Liver (tissue), 9 donors: ENCODE measurements around the gene SECTM1. TPM values are rescaled to one million over a fixed set of nuclear protein-coding genes. Genes with fewer than 3 reads are reported as not detected.

Experiments
- DNase-seq: peaks from one replicate; pipeline ENCODE4 v3.0.0-alpha.2; 2017; ENCODE audit warnings: low spot score
- H3K27ac ChIP-seq, 2 donors: one replicate each; pipeline ENCODE4 v1.7.0; 2013; ENCODE audit warnings: inconsistent platforms in 2 of 2, low read length in 2 of 2, control low read depth in 1 of 2, low read depth in 1 of 2, mild to moderate bottlenecking in 1 of 2
- H3K27me3 ChIP-seq, 4 donors: one replicate each; pipeline versions ENCODE4 v1.6.1 to v1.7.0; 2013; ENCODE audit warnings: low read length in 3 of 4, inconsistent platforms in 1 of 4, mild to moderate bottlenecking in 1 of 4, moderate library complexity in 1 of 4; ENCODE audit not compliant: control insufficient read depth in 4 of 4, insufficient read depth in 4 of 4
- H3K36me3 ChIP-seq, 4 donors: one replicate each; pipeline versions ENCODE4 v1.6.1 to v1.7.0; 2013; ENCODE audit warnings: low read length in 3 of 4, mild to moderate bottlenecking in 3 of 4, low read depth in 1 of 4, moderate library complexity in 1 of 4; ENCODE audit not compliant: control insufficient read depth in 4 of 4, insufficient read depth in 3 of 4
- H3K4me1 ChIP-seq, 4 donors: one replicate each; pipeline versions ENCODE4 v1.6.1 to v1.7.0; 2013; ENCODE audit warnings: low read length in 3 of 4, mild to moderate bottlenecking in 3 of 4, moderate library complexity in 1 of 4; ENCODE audit not compliant: control insufficient read depth in 4 of 4, insufficient read depth in 4 of 4
- H3K4me3 ChIP-seq, 3 donors: one replicate each; pipeline versions ENCODE4 v1.6.1 to v1.7.0; 2013; ENCODE audit warnings: low read length in 3 of 3, control low read depth in 1 of 3, low read depth in 1 of 3, mild to moderate bottlenecking in 1 of 3
- H3K9ac ChIP-seq, 2 donors: one replicate each; pipeline ENCODE4 v1.7.0; 2013; ENCODE audit warnings: low read length in 2 of 2, mild to moderate bottlenecking in 2 of 2, moderate library complexity in 2 of 2, control low read depth in 1 of 2, low read depth in 1 of 2
- H3K9me3 ChIP-seq, 4 donors: one replicate each; pipeline versions ENCODE4 v1.6.1 to v1.7.0; 2013; ENCODE audit warnings: low read length in 3 of 4; ENCODE audit not compliant: control insufficient read depth in 4 of 4
- ATF3 ChIP-seq: IDR thresholded peaks from 2 replicates; pipeline ENCODE4 v1.6.1; 2016; ENCODE audit warnings: antibody characterized with exemption
- EGR1 ChIP-seq, 2 donors: IDR thresholded peaks; 2 replicates each; pipeline ENCODE4 v1.6.1; 2016 to 2018; ENCODE audit warnings: antibody characterized with exemption in 2 of 2, low read depth in 2 of 2
- HNF4G ChIP-seq: IDR thresholded peaks from 2 replicates; pipeline ENCODE4 v1.6.1; 2016; ENCODE audit warnings: antibody characterized with exemption
- JUND ChIP-seq, 2 donors: IDR thresholded peaks; 2 replicates each; pipeline ENCODE4 v1.6.1; 2016; ENCODE audit warnings: antibody characterized with exemption in 2 of 2
- NR2F2 ChIP-seq: IDR thresholded peaks from 2 replicates; pipeline ENCODE4 v1.6.1; 2016; ENCODE audit warnings: antibody characterized with exemption
- RAD21 ChIP-seq, 2 donors: IDR thresholded peaks; 2 replicates each; pipeline ENCODE4 v1.6.1; 2016; ENCODE audit warnings: antibody characterized with exemption in 2 of 2, mild to moderate bottlenecking in 2 of 2
- SP1 ChIP-seq: IDR thresholded peaks from 2 replicates; pipeline ENCODE4 v1.6.1; 2018; ENCODE audit warnings: antibody characterized with exemption, mild to moderate bottlenecking
- TAF1 ChIP-seq: conservative IDR thresholded peaks from 2 replicates; pipeline ENCODE4 v1.6.1; 2016; ENCODE audit warnings: antibody characterized with exemption, mild to moderate bottlenecking
- YY1 ChIP-seq: IDR thresholded peaks from 2 replicates; pipeline ENCODE4 v1.6.1; 2016; ENCODE audit warnings: antibody characterized with exemption, mild to moderate bottlenecking
- WGBS: extraction: QIAGEN DNeasy Blood & Tissue Kit; methylation state at CpG from one replicate; pipeline ENCODE4 v1.1.7; 2013; 5-methylcytosine and 5-hydroxymethylcytosine counted together
- polyA plus RNA-seq, 2 donors: library from polyadenylated mRNA; stranded (reverse) in 1 of 2; unstranded in 1 of 2; fragments of 200-250 nt in 1 of 2; fragments of >200 nt in 1 of 2; fragmentation: Nextera tagmentation in 1 of 2; extraction: Ambion mirVana in 1 of 2; gene quantifications; one replicate each; pipeline versions ENCODE4 v1.2.1 to v1.2.3, GENCODE V29; 2013 to 2015
- total RNA-seq, 2 donors: library from RNA; depleted of rRNA; stranded (reverse); fragments of >200 nt; gene quantifications; one replicate each; pipeline ENCODE4 v1.2.3, GENCODE V29; 2014
- TF ChIP-seq, protein P1 (sequence below): IDR thresholded peaks from 2 replicates; pipeline ENCODE4 v1.6.1; 2016; ENCODE audit warnings: antibody characterized with exemption
- TF ChIP-seq, protein P2 (sequence below): IDR thresholded peaks from 2 replicates; pipeline ENCODE4 v1.6.1; 2016; ENCODE audit warnings: antibody characterized with exemption
- TF ChIP-seq, protein P3 (sequence below): IDR thresholded peaks from 2 replicates; pipeline ENCODE4 v1.6.1; 2016; ENCODE audit warnings: antibody characterized with exemption, mild to moderate bottlenecking
- TF ChIP-seq, protein P4 (sequence below): fragments of 150-350 bp; IDR thresholded peaks from 2 replicates; pipeline ENCODE4 v1.5.1; 2017; ENCODE audit warnings: improper control_type of control experiment, low read depth, low read length; ENCODE audit not compliant: missing input control
- donor health status: healthy.
- donor health status: healthy.
- donor health status: healthy.
- donor health status: healthy.
- donor health status: healthy.

Gene SECTM1
- total and polyA plus RNA-seq, 4 donors: 1.3 to 14.2 (median 4.6) TPM

DNA sequence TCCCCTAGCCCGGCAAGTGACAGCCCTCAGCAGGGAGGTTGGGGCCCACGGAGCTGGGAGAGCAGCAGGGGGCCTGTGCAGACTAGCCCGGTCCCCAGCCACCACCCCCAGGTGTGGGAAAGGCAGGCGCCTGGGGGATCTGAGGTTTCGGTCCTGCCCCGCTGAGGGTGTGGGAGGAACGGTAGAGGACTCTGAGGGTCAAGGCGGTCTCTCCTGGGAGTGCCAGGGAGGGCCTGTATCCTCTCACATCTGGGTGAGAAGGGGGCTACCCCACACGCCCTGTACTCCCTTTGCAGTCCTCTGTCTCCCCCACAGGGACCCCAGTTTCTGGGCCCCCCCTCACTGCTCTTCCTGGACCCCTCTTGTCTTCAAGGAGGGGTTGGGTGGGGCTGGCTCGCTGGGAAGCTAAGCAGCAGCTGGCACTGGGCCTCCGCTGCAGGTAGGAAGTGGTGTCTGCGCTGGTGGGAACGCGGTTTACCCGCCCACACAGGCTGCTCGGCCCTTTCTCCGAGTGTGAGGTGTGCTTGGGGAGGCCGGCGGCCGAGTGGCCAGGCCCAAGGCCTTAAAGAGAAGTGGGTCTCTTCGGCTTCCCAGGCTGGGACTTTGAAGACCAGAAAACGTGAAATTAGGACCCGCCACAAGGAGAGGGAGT, 31.5 kb downstream of the SECTM1 start:
- H3K4me3 ChIP-seq: no peak overlapping the region
- H3K9me3 ChIP-seq: no peaks in the 10 kb centered on the region
- no peak for DNase-seq
- H3K9ac ChIP-seq: no peak overlapping the region
- WGBS: 84% methylated on average over 23 of the region's 23 CpGs
- no peaks in the 10 kb centered on the region for H3K36me3 ChIP-seq
- TF ChIP-seq, protein P1, sequence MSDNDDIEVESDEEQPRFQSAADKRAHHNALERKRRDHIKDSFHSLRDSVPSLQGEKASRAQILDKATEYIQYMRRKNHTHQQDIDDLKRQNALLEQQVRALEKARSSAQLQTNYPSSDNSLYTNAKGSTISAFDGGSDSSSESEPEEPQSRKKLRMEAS: no peak
- TF ChIP-seq HNF4G (no peak), SP1 (no peak), YY1 (no peak), NR2F2 (no peak), ATF3 (no peak), EGR1 (IDR thresholded peaks at IDR 0.05; ENCODE audit: low read depth in 2 of 2) (no peak), JUND (IDR thresholded peaks at IDR 0.05) (no peak), RAD21 (IDR thresholded peaks at IDR 0.05) (no peak), TAF1 (no peak)
- TF ChIP-seq, protein P2, sequence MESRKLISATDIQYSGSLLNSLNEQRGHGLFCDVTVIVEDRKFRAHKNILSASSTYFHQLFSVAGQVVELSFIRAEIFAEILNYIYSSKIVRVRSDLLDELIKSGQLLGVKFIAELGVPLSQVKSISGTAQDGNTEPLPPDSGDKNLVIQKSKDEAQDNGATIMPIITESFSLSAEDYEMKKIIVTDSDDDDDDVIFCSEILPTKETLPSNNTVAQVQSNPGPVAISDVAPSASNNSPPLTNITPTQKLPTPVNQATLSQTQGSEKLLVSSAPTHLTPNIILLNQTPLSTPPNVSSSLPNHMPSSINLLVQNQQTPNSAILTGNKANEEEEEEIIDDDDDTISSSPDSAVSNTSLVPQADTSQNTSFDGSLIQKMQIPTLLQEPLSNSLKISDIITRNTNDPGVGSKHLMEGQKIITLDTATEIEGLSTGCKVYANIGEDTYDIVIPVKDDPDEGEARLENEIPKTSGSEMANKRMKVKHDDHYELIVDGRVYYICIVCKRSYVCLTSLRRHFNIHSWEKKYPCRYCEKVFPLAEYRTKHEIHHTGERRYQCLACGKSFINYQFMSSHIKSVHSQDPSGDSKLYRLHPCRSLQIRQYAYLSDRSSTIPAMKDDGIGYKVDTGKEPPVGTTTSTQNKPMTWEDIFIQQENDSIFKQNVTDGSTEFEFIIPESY: no peak
- TF ChIP-seq, protein P3, sequence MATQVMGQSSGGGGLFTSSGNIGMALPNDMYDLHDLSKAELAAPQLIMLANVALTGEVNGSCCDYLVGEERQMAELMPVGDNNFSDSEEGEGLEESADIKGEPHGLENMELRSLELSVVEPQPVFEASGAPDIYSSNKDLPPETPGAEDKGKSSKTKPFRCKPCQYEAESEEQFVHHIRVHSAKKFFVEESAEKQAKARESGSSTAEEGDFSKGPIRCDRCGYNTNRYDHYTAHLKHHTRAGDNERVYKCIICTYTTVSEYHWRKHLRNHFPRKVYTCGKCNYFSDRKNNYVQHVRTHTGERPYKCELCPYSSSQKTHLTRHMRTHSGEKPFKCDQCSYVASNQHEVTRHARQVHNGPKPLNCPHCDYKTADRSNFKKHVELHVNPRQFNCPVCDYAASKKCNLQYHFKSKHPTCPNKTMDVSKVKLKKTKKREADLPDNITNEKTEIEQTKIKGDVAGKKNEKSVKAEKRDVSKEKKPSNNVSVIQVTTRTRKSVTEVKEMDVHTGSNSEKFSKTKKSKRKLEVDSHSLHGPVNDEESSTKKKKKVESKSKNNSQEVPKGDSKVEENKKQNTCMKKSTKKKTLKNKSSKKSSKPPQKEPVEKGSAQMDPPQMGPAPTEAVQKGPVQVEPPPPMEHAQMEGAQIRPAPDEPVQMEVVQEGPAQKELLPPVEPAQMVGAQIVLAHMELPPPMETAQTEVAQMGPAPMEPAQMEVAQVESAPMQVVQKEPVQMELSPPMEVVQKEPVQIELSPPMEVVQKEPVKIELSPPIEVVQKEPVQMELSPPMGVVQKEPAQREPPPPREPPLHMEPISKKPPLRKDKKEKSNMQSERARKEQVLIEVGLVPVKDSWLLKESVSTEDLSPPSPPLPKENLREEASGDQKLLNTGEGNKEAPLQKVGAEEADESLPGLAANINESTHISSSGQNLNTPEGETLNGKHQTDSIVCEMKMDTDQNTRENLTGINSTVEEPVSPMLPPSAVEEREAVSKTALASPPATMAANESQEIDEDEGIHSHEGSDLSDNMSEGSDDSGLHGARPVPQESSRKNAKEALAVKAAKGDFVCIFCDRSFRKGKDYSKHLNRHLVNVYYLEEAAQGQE: no peak
- TF ChIP-seq, protein P4, sequence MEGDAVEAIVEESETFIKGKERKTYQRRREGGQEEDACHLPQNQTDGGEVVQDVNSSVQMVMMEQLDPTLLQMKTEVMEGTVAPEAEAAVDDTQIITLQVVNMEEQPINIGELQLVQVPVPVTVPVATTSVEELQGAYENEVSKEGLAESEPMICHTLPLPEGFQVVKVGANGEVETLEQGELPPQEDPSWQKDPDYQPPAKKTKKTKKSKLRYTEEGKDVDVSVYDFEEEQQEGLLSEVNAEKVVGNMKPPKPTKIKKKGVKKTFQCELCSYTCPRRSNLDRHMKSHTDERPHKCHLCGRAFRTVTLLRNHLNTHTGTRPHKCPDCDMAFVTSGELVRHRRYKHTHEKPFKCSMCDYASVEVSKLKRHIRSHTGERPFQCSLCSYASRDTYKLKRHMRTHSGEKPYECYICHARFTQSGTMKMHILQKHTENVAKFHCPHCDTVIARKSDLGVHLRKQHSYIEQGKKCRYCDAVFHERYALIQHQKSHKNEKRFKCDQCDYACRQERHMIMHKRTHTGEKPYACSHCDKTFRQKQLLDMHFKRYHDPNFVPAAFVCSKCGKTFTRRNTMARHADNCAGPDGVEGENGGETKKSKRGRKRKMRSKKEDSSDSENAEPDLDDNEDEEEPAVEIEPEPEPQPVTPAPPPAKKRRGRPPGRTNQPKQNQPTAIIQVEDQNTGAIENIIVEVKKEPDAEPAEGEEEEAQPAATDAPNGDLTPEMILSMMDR: no peak
- no peaks in the 10 kb centered on the region for H3K27me3 ChIP-seq
- H3K4me1 ChIP-seq: peaks cover 4 to 25% (median 14%) of the 10 kb centered on the region in 4 donors
- H3K27ac ChIP-seq: no peak overlapping the region

DNA sequence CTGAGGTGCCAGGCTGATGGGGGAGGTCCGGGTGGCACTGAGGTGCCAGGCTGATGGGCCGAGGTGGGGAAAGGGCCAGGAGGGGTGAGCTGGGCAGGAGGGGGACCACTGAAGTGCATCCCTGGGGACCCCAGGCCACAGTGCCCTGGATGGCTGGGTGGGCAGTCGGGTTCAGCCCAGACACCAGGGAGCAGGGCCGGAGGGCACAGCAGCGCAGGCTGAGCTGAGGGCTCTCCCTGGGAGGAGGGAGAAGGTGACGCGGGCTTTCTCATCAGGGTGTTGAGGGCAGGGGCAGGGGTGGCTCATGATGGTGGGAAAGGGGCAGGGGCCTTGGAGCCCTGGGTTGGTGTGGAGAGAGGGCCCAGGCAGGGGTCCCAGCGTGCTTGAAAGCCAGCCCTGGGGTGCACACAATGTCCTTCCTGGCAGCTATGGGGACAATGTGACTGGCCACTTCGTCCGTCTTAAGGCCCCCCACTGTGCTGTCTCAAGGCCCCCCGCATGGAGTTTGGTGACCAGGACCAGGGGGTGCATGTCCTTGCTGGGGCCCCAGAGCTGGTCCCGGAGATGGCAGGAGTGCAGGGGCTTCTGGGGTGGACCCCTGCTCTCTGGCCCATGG, 32.2 kb downstream of the SECTM1 start:
- 91% methylated on average over 12 of the region's 12 CpGs for WGBS
- H3K27ac ChIP-seq: no peak overlapping the region
- DNase-seq: no peak
- TF ChIP-seq, protein P4: no peak
- H3K4me1 ChIP-seq: peaks cover 4 to 27% (median 14%) of the 10 kb centered on the region in 4 donors
- no peaks in the 10 kb centered on the region for H3K9me3 ChIP-seq
- H3K4me3 ChIP-seq: no peak overlapping the region
- no peaks in the 10 kb centered on the region for H3K27me3 ChIP-seq
- no peaks in the 10 kb centered on the region for H3K36me3 ChIP-seq
- no peak overlapping the region for H3K9ac ChIP-seq
